ENCODE results near the gene SEC62. TPM values are rescaled to one million over a fixed set of nuclear protein-coding genes. Genes with fewer than 3 reads are reported as not detected.
A peak's percentile ranks its signal among the peaks of the same experiment; 100 is the strongest.

The SEC62 gene
- total and polyA plus RNA-seq, 9 of the 15 experiments (the other 6 are each of a cell fraction or from before 2014, with no cell fraction given), result 34.5 to 152 (median 51.8) TPM

DNA sequence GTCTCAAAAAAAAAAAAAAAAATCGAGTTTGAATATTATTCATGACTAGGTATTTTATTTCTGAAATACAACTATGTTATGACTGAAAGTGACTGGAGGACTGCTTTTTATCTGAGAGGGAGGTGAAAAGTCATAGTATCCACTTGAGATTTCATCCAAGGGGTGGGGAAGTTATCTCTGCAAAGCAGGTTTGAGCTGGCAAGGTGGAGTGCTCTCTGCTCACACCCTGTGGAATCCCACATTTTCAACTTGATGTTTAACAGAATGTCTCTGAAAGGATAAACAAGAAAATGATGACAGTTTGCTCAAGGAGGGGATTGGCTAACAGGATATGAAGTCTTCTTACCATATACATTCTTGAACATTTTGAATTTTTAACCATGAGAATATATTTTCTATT lies 27.3 kb upstream of the SEC62 start (continued):
- TF ChIP-seq CTBP1 (IDR thresholded peaks at IDR 0.05; ENCODE audit: borderline replicate concordance) (peak; percentile 41; the same call in 1 of the 2 replicates), ZNF717 (CRISPR knock-in tag; IDR thresholded peaks at IDR 0.05) (no peak), PHB2 (IDR thresholded peaks at IDR 0.05; ENCODE audit: low read depth) (no peak), MAFK (IDR thresholded peaks at IDR 0.05; ENCODE audit: low read length) (no peak), ZFP36 (IDR thresholded peaks at IDR 0.05; ENCODE audit: low read depth, low read length, partially characterized antibody) (no peak), ZEB2 (IDR thresholded peaks at IDR 0.05) (0 out of 2 replicates have a peak, but pooled peaks have one; percentile 21), EZH2 (IDR thresholded peaks at IDR 0.05; ENCODE audit: borderline replicate concordance, low read depth, low read length) (no peak), EP300 (IDR thresholded peaks at IDR 0.05; ENCODE audit: low read length) (peak; percentile 7; the same call in 1 of the 2 replicates), ZNF133 (CRISPR knock-in tag; IDR thresholded peaks at IDR 0.05) (no peak), ARID1B (IDR thresholded peaks at IDR 0.05) (peak; percentile 77), PPARD (CRISPR knock-in tag; IDR thresholded peaks at IDR 0.05) (no peak), TRIM24 (IDR thresholded peaks at IDR 0.05) (0 out of 4 replicates have a peak, but pooled peaks of 1 of the 2 experiments have one; percentile 17), ETV1 (tag; conservative IDR thresholded peaks at IDR 0.05; ENCODE audit: low read depth) (no peak), HDAC2 (IDR thresholded peaks at IDR 0.05) (no peak)
- TF ChIP-seq, protein P1, sequence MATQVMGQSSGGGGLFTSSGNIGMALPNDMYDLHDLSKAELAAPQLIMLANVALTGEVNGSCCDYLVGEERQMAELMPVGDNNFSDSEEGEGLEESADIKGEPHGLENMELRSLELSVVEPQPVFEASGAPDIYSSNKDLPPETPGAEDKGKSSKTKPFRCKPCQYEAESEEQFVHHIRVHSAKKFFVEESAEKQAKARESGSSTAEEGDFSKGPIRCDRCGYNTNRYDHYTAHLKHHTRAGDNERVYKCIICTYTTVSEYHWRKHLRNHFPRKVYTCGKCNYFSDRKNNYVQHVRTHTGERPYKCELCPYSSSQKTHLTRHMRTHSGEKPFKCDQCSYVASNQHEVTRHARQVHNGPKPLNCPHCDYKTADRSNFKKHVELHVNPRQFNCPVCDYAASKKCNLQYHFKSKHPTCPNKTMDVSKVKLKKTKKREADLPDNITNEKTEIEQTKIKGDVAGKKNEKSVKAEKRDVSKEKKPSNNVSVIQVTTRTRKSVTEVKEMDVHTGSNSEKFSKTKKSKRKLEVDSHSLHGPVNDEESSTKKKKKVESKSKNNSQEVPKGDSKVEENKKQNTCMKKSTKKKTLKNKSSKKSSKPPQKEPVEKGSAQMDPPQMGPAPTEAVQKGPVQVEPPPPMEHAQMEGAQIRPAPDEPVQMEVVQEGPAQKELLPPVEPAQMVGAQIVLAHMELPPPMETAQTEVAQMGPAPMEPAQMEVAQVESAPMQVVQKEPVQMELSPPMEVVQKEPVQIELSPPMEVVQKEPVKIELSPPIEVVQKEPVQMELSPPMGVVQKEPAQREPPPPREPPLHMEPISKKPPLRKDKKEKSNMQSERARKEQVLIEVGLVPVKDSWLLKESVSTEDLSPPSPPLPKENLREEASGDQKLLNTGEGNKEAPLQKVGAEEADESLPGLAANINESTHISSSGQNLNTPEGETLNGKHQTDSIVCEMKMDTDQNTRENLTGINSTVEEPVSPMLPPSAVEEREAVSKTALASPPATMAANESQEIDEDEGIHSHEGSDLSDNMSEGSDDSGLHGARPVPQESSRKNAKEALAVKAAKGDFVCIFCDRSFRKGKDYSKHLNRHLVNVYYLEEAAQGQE (IDR thresholded peaks at IDR 0.05; ENCODE audit: borderline replicate concordance), result peak; percentile 74
- TF ChIP-seq, protein P1 (CRISPR knock-in tag; IDR thresholded peaks at IDR 0.05; ENCODE audit: low read depth), result no peak
- TF ChIP-seq, protein P2, sequence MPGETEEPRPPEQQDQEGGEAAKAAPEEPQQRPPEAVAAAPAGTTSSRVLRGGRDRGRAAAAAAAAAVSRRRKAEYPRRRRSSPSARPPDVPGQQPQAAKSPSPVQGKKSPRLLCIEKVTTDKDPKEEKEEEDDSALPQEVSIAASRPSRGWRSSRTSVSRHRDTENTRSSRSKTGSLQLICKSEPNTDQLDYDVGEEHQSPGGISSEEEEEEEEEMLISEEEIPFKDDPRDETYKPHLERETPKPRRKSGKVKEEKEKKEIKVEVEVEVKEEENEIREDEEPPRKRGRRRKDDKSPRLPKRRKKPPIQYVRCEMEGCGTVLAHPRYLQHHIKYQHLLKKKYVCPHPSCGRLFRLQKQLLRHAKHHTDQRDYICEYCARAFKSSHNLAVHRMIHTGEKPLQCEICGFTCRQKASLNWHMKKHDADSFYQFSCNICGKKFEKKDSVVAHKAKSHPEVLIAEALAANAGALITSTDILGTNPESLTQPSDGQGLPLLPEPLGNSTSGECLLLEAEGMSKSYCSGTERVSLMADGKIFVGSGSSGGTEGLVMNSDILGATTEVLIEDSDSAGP (CRISPR knock-in tag; IDR thresholded peaks at IDR 0.05), result no peak
- TF ChIP-seq, protein P3, sequence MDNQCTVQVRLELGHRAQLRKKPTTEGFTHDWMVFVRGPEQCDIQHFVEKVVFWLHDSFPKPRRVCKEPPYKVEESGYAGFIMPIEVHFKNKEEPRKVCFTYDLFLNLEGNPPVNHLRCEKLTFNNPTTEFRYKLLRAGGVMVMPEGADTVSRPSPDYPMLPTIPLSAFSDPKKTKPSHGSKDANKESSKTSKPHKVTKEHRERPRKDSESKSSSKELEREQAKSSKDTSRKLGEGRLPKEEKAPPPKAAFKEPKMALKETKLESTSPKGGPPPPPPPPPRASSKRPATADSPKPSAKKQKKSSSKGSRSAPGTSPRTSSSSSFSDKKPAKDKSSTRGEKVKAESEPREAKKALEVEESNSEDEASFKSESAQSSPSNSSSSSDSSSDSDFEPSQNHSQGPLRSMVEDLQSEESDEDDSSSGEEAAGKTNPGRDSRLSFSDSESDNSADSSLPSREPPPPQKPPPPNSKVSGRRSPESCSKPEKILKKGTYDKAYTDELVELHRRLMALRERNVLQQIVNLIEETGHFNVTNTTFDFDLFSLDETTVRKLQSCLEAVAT (IDR thresholded peaks at IDR 0.05), result no peak
- TF ChIP-seq, protein P4, sequence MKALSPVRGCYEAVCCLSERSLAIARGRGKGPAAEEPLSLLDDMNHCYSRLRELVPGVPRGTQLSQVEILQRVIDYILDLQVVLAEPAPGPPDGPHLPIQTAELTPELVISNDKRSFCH (CRISPR knock-in tag; IDR thresholded peaks at IDR 0.05), result no peak
- TF ChIP-seq, protein P4 (tag; IDR thresholded peaks at IDR 0.05), result no peak
